HepG2 (cell line): Measurements from ENCODE around the gene ZNF322. TPM values are rescaled to one million over a fixed set of nuclear protein-coding genes. Genes with fewer than 3 reads are reported as not detected.

Source experiments
- ATAC-seq: fragments of 200-7000 bp; cut with Tn5 transposase; 3 replicates; pipeline ENCODE4 v1.9.1; 2020; ENCODE audit warnings: mild to moderate bottlenecking, moderate library complexity
- BruUV-seq: library from RNA; stranded (reverse); fragments of 400-500 nt; replicated peaks from 2 replicates; lab custom pipeline; 2021; lab: Mats Ljungman, UMichigan
- CTCF ChIA-PET: fragments of 300-600 bp; formaldehyde crosslinking; extraction: SDS; loops from one replicate; lab custom pipeline; 2021; ENCODE audit warnings: low total read pairs, inconsistent platforms, low intra/inter-chr PET ratio; lab: Yijun Ruan, JAX
- POLR2A ChIA-PET: fragments of 350-600 bp; sonication (Branson Sonifier 250); formaldehyde crosslinking; loops from one replicate; lab custom pipeline; 2020; ENCODE audit warnings: antibody characterized with exemption, inconsistent platforms; lab: Yijun Ruan, JAX
- DNase-seq: peaks from one replicate; pipeline ENCODE4 v3.0.0-alpha.2; 2015; ENCODE audit warnings: low spot score
- FAIRE-seq: peaks from 3 replicates; lab custom pipeline; 2011; peaks lifted over from hg19 to GRCh38; lab: Jason Lieb, UNC
- H2AFZ ChIP-seq: one replicate; pipeline ENCODE4 v1.6.1; 2011; ENCODE audit warnings: low read length, inconsistent platforms
- H3K27ac ChIP-seq: fragments of 300-600 bp; 3 replicates; pipeline ENCODE4 v1.8.0; 2011; ENCODE audit warnings: mixed run types, mild to moderate bottlenecking, mixed read lengths, low read length, inconsistent platforms; ENCODE audit not compliant: insufficient read depth; ENCODE audit errors: extremely low read length
- H3K27me3 ChIP-seq, 2 experiments: fragments of 200-600 bp in 1 of 2; 2 replicates in 1 of 2; 3 replicates in 1 of 2; pipeline versions ENCODE4 v1.6.0 to v1.8.0; 2011; ENCODE audit warnings: low read length in 2 of 2, mild to moderate bottlenecking in 2 of 2, moderate library complexity in 2 of 2, inconsistent platforms in 1 of 2; ENCODE audit not compliant: insufficient read depth in 2 of 2, control insufficient read depth in 1 of 2
- H3K36me3 ChIP-seq, 2 experiments: fragments of 200-600 bp in 1 of 2; replicated peaks in 1 of 2; 2 replicates in 1 of 2; 3 replicates in 1 of 2; pipeline versions ENCODE4 v1.5.1 to v1.8.0; 2011; ENCODE audit warnings: low read length in 2 of 2, inconsistent platforms in 1 of 2; ENCODE audit not compliant: insufficient read depth in 2 of 2, control insufficient read depth in 1 of 2
- H3K4me1 ChIP-seq: 2 replicates; pipeline ENCODE4 v1.5.1; 2012; ENCODE audit warnings: low read length, inconsistent platforms; ENCODE audit not compliant: insufficient read depth
- H3K4me2 ChIP-seq: 2 replicates; pipeline ENCODE4 v1.6.0; 2011; ENCODE audit warnings: low read depth, low read length, inconsistent platforms
- H3K4me3 ChIP-seq, 3 experiments: fragments of 200-600 bp in 1 of 3; sonication (generic), shearing (Covaris generic) in 1 of 3; replicated peaks in 1 of 3; 2 replicates each; pipeline ENCODE4 v1.5.1; 2011 to 2016; ENCODE audit warnings: low read length in 3 of 3, inconsistent platforms in 2 of 3, low read depth in 2 of 3, mild to moderate bottlenecking in 2 of 3, control low read depth in 1 of 3, mixed read lengths in 1 of 3; ENCODE audit not compliant: insufficient read depth in 1 of 3
- H3K79me2 ChIP-seq: one replicate; pipeline ENCODE4 v1.6.1; 2011; ENCODE audit warnings: low read length, inconsistent platforms; ENCODE audit not compliant: insufficient read depth
- H3K9ac ChIP-seq: 2 replicates; pipeline ENCODE4 v1.6.0; 2011; ENCODE audit warnings: mild to moderate bottlenecking, low read depth, low read length, inconsistent platforms; ENCODE audit not compliant: insufficient read depth
- H3K9me3 ChIP-seq: 2 replicates; pipeline ENCODE4 v1.5.1; 2012; ENCODE audit warnings: mild to moderate bottlenecking, low read length
- H4K20me1 ChIP-seq: 2 replicates; pipeline ENCODE4 v1.6.0; 2011; ENCODE audit warnings: inconsistent platforms, mild to moderate bottlenecking, low read length, moderate library complexity; ENCODE audit not compliant: insufficient read depth
- HOXA5 ChIP-seq: sonication (generic); formaldehyde crosslinking; IDR thresholded peaks from 2 replicates; pipeline ENCODE4 v1.4.0; 2020; ENCODE audit warnings: missing genetic modification reagents
- MEF2D ChIP-seq: sonication (generic); formaldehyde crosslinking; IDR thresholded peaks from 2 replicates; pipeline ENCODE4 v1.5.1; 2020; ENCODE audit warnings: mild to moderate bottlenecking, missing genetic modification reagents
- PHF21A ChIP-seq: sonication (generic); formaldehyde crosslinking; IDR thresholded peaks from 2 replicates; pipeline ENCODE4 v1.5.0; 2020; ENCODE audit warnings: mild to moderate bottlenecking, missing genetic modification reagents
- ZFP36L1 ChIP-seq: sonication (generic); formaldehyde crosslinking; IDR thresholded peaks from 2 replicates; pipeline ENCODE4 v1.8.0; 2022; ENCODE audit warnings: mild to moderate bottlenecking, missing genetic modification reagents, moderate library complexity
- ZFY ChIP-seq: sonication (generic); formaldehyde crosslinking; IDR thresholded peaks from 2 replicates; pipeline ENCODE4 v1.4.0; 2020; ENCODE audit warnings: missing genetic modification reagents
- ZNF253 ChIP-seq: sonication (generic); formaldehyde crosslinking; IDR thresholded peaks from 2 replicates; pipeline ENCODE4 v1.8.0; 2022; ENCODE audit warnings: mild to moderate bottlenecking, missing genetic modification reagents, borderline replicate concordance
- ZNF326 ChIP-seq: sonication (generic); formaldehyde crosslinking; IDR thresholded peaks from 2 replicates; pipeline ENCODE4 v1.4.0; 2020; ENCODE audit warnings: missing genetic modification reagents, borderline replicate concordance
- ZNF614 ChIP-seq: IDR thresholded peaks from 2 replicates; pipeline ENCODE4 v1.6.1; 2018; ENCODE audit warnings: missing biosample characterization, missing genetic modification reagents, inconsistent platforms, borderline replicate concordance
- ZNF674 ChIP-seq: sonication (generic); formaldehyde crosslinking; IDR thresholded peaks from 2 replicates; pipeline ENCODE4 v1.5.0; 2020; ENCODE audit warnings: low read depth, mild to moderate bottlenecking, missing genetic modification reagents
- ZNF749 ChIP-seq: sonication (generic); formaldehyde crosslinking; IDR thresholded peaks from 2 replicates; pipeline ENCODE4 v1.8.0; 2022; ENCODE audit warnings: mild to moderate bottlenecking, missing genetic modification reagents, moderate library complexity, borderline replicate concordance
- WGBS: methylation state at CpG from one replicate; pipeline ENCODE4 v1.1.6; 2017; ENCODE audit warnings: low lambda C conversion rate; 5-methylcytosine and 5-hydroxymethylcytosine counted together
- in situ Hi-C: cut with HindIII; loops from 2 replicates; pipeline ENCODE4 v1.10.0; 2017; ENCODE audit warnings: low pct_unique_long_range_greater_than_20kb; ENCODE audit not compliant: extremely low pct_ligation_motif_present
- intact Hi-C: fragments of 100-400 bp; cut with micrococcal nuclease; formaldehyde crosslinking; loops from one replicate; pipeline ENCODE4 v1.10.0; 2022; ENCODE audit not compliant: unreplicated experiment
- polyA plus RNA-seq, 8 experiments: library from polyadenylated mRNA; depleted of rRNA in 3 of 8; stranded (reverse) in 7 of 8; unstranded in 1 of 8; fragments of >200 nt; fragmentation: Illumina TruSeq in 4 of 8; extraction: Trizol in 4 of 8; gene quantifications; 2 replicates each; pipeline versions ENCODE4 v1.2.1 to v1.2.3, GENCODE V29; 2011 to 2016; ENCODE audit warnings: low read depth in 4 of 8, missing spikeins in 1 of 8, mixed read lengths in 1 of 8; ENCODE audit not compliant: insufficient read depth in 1 of 8
- total RNA-seq, 5 experiments: library from RNA; depleted of rRNA; stranded (reverse); fragments of >200 nt; fragmentation: Illumina TruSeq; extraction: Trizol; gene quantifications; 2 replicates each; pipeline ENCODE4 v1.2.3, GENCODE V29; 2016; ENCODE audit warnings: low read depth in 1 of 5
- TF ChIP-seq, protein P1 (sequence below): IDR thresholded peaks from 2 replicates; pipeline ENCODE4 v1.6.1; 2016; ENCODE audit warnings: missing compliant biosample characterization, missing genetic modification reagents, borderline replicate concordance

ZNF322 gene
- total and polyA plus RNA-seq, 2 of the 13 experiments (the other 11 are each of a cell fraction or from before 2014, with no cell fraction given) = 8.3 to 22.8 TPM

DNA sequence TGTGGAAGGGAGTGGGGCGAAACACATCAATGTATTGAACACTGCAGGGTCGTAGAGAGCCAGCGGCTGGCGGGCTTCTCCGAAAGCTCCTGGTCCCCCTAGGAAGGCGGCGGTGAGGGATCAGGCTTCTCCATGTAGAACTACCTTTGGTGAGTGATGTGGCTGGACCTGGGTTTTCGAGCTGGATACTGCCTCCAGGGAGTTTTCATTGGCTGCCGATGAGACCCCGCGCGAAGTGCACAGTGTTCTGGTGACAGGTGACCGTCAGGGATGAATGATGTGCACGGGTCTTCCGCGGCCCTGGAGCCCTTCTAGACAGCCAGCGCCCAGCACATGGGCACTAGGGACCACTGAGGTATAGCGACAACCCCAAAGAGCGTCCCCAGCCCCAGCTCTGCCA, 46.3 kb downstream of the ZNF322 start:
- no peak overlapping the region for H2AFZ ChIP-seq
- in situ Hi-C loops = loop anchor here (5.0 kb wide), 1 partner anchor 464 kb away; no protein-coding TSS in a partner anchor
- H3K9ac ChIP-seq = no peak overlapping the region
- intact Hi-C loops = no loop called here
- no peak overlapping the region for H3K4me3 ChIP-seq
- no peaks in the 10 kb centered on the region for H3K36me3 ChIP-seq
- no peak for TF ChIP-seq ZNF614 (CRISPR knock-in tag)
- TF ChIP-seq, protein P1, sequence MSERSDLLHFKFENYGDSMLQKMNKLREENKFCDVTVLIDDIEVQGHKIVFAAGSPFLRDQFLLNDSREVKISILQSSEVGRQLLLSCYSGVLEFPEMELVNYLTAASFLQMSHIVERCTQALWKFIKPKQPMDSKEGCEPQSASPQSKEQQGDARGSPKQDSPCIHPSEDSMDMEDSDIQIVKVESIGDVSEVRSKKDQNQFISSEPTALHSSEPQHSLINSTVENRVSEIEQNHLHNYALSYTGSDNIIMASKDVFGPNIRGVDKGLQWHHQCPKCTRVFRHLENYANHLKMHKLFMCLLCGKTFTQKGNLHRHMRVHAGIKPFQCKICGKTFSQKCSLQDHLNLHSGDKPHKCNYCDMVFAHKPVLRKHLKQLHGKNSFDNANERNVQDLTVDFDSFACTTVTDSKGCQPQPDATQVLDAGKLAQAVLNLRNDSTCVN (CRISPR knock-in tag) = no peak
- no peak for TF ChIP-seq PHF21A
- no peak for TF ChIP-seq ZFP36L1 (CRISPR knock-in tag)
- no peak for TF ChIP-seq MEF2D (CRISPR knock-in tag)
- TF ChIP-seq ZNF253 = no peak
- no peak for TF ChIP-seq ZNF749 (CRISPR knock-in tag)
- TF ChIP-seq ZNF674 (CRISPR knock-in tag) = no peak
- TF ChIP-seq ZFY (CRISPR knock-in tag) = no peak
- TF ChIP-seq ZNF326 (CRISPR knock-in tag) = no peak
- TF ChIP-seq HOXA5 = no peak
- TF ChIP-seq, all 625 proteins: peak for 0
- DNase-seq = no peak
- ChIA-PET POLR2A (interaction anchor here (0.5 kb wide), 1 partner anchor 424 kb away, joined by 3 read pairs; no protein-coding TSS in a partner anchor), CTCF (no interaction called here)
- WGBS = 79% methylated on average over 18 of the region's 19 CpGs
- no peak; the same call in 2 of the 3 replicates for ATAC-seq
- Histone ChIP-seq H3K27me3 (peaks cover 4 to 19% of the 10 kb centered on the region in 2 experiments; a peak in 4 of 5 replicates), H3K4me2 (no peak overlapping the region), H4K20me1 (no peaks in the 10 kb centered on the region), H3K9me3 (peaks cover 10% of the 10 kb centered on the region), H3K4me1 (no peaks in the 10 kb centered on the region; the same call in 1 of the 2 replicates), H3K27ac (no peak overlapping the region), H3K79me2 (no peaks in the 10 kb centered on the region)
- FAIRE-seq = no peak
- no TSS peak for BruUV-seq
